ENCODE results near the gene LIMS2.

DNA sequence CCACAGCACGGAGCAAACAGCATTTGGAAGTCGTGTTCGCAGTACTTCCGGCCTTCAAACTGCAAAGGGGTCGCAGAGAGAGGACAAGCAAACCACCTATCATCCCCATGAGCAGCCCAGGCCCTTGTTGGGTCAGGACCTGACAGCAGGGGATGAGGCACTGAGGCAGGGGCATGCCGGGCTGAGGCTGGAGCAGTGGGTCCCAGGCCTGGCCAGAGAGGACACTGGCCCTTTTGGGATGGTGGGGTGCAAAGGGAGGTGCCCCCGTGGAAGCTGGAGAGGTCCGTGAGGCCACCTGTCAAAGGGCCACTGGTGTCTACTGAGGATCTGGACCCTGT is 20.5 kb downstream of the LIMS2 start:
- TF ChIP-seq CTCF (IDR thresholded peaks at IDR 0.05) (no peak), POLR2A (IDR thresholded peaks at IDR 0.05) (no peak), EP300 (IDR thresholded peaks at IDR 0.05) (no peak)

Measured in tibial nerve (tissue), 4 donors.